Choroid plexus epithelial cell (primary cell): Measurements from ENCODE around the gene EMC8.
A peak's percentile ranks its signal among the peaks of the same experiment; 100 is the strongest.

ENCODE experiments used
- DNase-seq: peaks from one replicate; pipeline ENCODE4 v3.0.0-alpha.2; 2010; ENCODE audit warnings: low read depth
- H3K4me3 ChIP-seq: 2 replicates; pipeline ENCODE4 v1.5.1; 2011; ENCODE audit warnings: low read depth, mild to moderate bottlenecking, control low read depth, low read length, moderate library complexity
- CTCF ChIP-seq: conservative IDR thresholded peaks from 2 replicates; pipeline ENCODE4 v1.5.1; 2011; ENCODE audit warnings: low read depth, mild to moderate bottlenecking, control low read depth, inconsistent platforms, low read length, moderate library complexity

Gene EMC8

GRCh38 chr16:85783441-85783840 is 15.9 kb downstream of the EMC8 start:
- H3K4me3 ChIP-seq, result no peak overlapping the region
- TF ChIP-seq CTCF, result no peak
- DNase-seq, result no peak

DNA sequence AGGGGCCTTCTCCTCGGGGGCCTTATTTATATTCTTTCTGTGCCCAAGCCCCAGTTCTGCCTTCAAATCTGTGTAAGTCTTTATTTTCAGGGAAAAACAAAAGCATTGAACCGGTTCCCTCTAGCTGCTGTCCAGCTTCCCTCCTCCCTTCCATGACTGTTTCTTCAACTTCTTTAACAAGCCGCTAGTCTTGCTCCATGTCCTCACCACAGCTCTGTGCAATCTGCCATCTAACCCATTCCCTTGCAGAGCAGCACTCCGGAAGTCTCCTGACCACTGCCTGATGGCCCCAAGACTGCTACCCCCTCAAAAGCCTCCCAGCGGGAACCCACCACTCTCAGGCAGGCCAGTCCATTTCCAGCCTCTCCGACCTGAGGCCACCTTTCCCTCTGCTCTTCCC is 16.9 kb downstream of the EMC8 start:
- DNase-seq, result peak; percentile 13
- TF ChIP-seq CTCF, result no peak
- no peak overlapping the region for H3K4me3 ChIP-seq

GRCh38 chr16:85781695-85782370 is 17.5 kb downstream of the EMC8 start:
- peak; percentile 6 for DNase-seq
- no peak overlapping the region for H3K4me3 ChIP-seq

DNA sequence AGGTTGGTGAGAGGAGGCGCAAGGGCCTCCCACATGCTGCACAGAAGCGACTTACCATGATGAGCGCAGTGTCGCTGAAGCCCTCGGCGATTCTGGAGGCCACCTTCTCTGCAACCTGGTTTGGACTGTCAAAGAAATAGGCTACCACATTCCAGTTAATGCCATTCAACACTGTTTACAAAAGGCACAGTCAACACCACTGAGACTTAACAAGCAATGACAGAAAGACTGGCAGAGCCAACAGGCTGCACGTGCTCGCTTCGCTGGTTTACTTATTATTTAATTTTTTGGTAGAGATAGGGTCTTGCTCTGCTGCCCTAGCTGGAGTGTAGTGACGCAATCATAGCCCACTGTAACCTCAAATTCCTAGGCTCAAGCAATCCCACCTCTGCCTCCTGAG is 18.2 kb downstream of the EMC8 start:
- TF ChIP-seq CTCF, result no peak
- no peak overlapping the region for H3K4me3 ChIP-seq
- DNase-seq, result no peak

More at GRCh38 chr16:85781695-85782370, 17.5 kb downstream of the EMC8 start:
- no peak for TF ChIP-seq CTCF

- no peak for DNase-seq
- no peak for TF ChIP-seq CTCF
- H3K4me3 ChIP-seq, result no peak overlapping the region
Observed at GRCh38 chr16:85780281-85780680, 19.1 kb downstream of the EMC8 start.

DNA sequence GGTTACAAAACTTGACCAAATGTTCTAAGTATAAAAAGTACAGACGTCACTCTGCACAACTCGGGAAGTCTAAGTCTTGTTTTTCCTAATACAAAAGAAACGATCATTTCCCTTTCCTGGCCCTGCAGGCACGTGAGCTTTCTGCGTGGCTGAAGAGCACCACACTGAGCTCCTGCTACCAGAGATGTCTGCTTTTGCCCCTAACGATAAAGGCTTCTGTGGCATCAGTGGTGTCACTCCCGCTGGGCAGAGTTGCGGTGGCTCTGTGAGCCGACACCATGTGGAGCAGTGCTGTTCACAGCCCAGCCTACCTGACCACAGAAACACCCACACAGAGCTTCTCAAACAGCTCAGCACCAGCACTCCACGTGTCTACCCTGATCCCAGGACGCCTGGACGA is 20.5 kb downstream of the EMC8 start:
- no peak overlapping the region for H3K4me3 ChIP-seq
- no peak for DNase-seq
- TF ChIP-seq CTCF, result no peak

GRCh38 chr16:85777583-85778310 is 21.6 kb downstream of the EMC8 start:
- TF ChIP-seq CTCF, result no peak
- H3K4me3 ChIP-seq, result no peak overlapping the region
- no peak for DNase-seq
